ENCODE results near the gene LCLAT1.

Gene LCLAT1

DNA sequence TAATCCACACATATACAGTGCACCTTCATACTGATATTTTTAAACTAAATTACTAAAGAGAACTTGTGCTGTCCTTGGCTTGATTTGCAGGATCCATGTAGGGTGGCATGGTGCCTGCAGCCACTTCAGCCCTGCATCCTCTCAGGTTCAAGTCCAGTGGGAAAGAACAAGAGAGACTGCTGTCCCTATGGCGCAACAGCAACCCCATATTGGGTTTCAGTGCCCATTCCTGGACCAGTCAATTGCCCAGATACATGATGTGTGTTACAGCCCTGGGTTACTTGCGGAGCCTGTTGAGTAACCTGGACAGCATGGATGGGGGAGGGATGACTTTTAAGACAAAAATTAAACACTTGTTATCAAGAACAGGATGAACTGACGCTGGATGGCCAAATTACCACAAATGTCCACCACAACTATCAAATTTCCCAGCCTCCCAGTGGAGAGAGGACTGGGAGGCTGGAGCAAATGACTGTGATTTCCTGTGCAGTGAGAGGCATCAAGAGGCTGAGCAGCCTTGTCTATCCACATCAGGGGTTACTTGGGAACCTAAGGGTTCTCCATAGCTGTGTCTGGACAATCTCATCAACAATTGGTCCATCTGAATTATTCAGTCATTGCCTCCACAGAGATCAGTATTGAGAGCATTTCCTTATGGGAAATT, 198.2 kb downstream of the LCLAT1 start:
- H3K4me3 ChIP-seq (ENCODE audit: low read length) = no peak overlapping the region
- TF ChIP-seq ZNF274 (IDR thresholded peaks at IDR 0.05; ENCODE audit: low read depth, low read length) = no peak

DNA sequence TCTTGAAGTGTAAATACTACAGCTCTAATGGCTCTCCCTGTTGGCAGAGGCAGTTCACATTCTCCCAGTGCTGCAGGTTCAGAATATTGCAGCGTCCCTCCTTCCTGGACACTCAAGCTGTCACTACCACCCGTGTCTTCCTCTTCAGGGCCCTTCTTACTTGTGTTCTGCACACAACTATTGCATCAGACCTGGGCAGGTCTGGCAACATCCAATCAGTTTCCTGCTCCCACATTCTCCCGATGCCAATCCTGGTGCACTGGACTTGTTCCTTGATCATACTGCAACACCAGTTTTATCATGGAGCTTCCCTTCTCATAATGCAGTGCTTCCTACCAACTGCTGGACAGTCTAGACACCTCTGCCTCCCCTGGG, 198.7 kb downstream of the LCLAT1 start:
- TF ChIP-seq ZNF274 (IDR thresholded peaks at IDR 0.05; ENCODE audit: low read depth, low read length) = no peak

DNA sequence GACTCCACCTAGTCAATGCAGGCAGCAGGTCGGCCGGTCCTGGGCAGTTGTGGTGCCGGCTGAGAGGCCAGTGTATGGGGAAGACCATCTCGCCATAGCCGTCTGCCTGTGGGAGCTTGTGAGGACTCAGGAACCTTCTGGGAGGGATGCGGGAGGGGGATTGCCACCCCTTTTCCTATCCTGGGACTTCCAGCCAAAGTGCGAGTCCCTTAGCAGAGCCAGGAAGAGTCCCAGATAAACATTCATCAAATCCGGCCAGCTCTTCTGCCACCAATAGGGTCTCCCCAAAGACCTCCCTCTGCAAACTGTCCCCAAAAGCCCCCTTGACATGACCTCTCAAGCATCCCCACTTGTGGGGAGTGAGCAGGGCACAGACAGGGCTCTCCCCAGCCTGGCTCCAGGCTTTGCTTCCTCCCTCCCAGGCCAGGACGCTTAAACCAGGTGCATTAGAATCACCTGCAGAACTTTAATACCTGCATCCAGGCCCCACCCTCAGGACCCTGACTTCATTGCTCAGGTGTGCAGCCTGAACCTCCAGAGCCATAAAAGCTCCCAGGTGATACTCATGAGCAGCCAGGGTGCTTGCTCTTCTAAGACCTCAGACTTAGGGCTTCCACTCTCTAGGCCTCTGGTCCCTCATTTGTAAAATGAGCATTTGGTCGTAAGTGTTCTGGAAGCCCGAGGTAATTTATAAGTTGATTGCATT, 200.9 kb downstream of the LCLAT1 start:
- TF ChIP-seq ZNF274 (IDR thresholded peaks at IDR 0.05; ENCODE audit: low read depth, low read length) = no peak
- no peak overlapping the region for H3K4me3 ChIP-seq (ENCODE audit: low read length)

More for the DNA sequence above, 198.7 kb downstream of the LCLAT1 start:
- H3K4me3 ChIP-seq (ENCODE audit: low read length) = no peak overlapping the region

DNA sequence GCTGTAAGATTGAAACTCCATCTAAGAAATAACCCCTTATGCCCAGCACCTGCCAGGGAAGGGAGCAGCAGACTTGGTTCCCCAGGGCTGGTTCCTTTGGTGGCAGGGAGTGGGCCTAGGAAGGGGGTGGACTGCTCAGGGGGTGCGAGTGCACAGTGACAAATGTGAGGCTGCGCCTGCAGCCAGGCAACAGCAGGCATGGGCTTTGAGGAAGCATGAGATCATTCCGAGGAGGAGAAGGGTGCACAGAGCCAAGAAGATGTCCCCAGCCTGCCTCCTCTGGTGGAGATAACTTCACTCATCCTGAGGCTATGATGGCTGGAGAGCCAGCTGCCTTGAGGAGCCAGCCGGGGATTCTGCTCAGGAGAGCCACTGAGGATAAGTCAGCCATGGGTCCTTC, 202.2 kb downstream of the LCLAT1 start:
- no peak for TF ChIP-seq ZNF274 (IDR thresholded peaks at IDR 0.05; ENCODE audit: low read depth, low read length)

DNA sequence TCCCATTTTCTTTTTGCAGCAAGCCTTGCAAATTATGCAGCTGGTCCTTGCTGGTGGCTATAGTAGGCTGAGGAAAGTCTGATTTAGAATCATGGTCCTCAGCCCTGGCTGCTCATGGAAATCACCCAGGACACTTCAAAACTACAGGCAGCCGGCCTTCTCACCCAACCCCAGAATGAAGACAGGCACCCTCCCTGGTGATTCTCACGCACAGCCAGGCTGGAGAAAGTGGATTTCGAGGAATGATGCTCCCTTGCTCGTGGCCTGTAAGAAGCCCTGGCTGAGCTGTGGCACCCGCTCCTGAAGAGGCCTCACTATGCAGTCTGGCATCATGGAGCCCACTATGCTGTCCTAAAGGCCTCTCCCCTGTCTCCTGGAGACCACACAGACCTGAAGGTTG, 202.8 kb downstream of the LCLAT1 start:
- H3K4me3 ChIP-seq (ENCODE audit: low read length) = no peak overlapping the region
- TF ChIP-seq ZNF274 (IDR thresholded peaks at IDR 0.05; ENCODE audit: low read depth, low read length) = no peak

More for the DNA sequence above, 202.2 kb downstream of the LCLAT1 start:
- H3K4me3 ChIP-seq (ENCODE audit: low read length) = no peak overlapping the region

DNA sequence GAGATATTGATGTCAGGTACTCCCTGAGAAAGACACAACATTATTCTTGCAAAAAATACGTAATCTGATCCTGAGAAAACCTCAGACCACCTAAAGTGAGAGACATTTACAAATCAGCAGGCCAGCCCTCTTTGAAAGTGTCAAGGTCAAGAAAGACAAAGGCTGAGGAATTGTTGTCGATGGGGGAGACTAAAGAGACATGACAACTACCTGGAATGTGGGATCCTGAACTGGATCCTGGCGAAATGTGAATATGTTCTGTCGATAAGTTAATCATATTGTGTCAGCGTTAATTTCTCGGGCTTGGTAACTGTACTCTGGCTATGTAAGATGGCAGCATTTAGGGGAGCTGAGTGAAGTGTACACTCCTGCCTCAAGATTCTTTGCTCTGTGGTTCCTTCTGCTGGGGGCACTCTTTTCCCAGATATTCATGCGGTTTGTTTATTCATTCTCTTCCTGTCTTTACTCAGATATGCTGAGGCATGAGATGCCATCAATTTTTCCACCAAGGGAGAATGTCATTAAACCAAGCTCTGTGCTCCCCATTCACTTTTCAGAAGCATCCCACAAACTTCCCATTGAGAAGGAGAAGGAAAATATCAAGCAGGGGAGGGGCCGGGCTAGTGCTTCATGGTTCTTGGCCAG, 205.3 kb downstream of the LCLAT1 start:
- no peak overlapping the region for H3K4me3 ChIP-seq (ENCODE audit: low read length)
- TF ChIP-seq ZNF274 (IDR thresholded peaks at IDR 0.05; ENCODE audit: low read depth, low read length) = no peak

DNA sequence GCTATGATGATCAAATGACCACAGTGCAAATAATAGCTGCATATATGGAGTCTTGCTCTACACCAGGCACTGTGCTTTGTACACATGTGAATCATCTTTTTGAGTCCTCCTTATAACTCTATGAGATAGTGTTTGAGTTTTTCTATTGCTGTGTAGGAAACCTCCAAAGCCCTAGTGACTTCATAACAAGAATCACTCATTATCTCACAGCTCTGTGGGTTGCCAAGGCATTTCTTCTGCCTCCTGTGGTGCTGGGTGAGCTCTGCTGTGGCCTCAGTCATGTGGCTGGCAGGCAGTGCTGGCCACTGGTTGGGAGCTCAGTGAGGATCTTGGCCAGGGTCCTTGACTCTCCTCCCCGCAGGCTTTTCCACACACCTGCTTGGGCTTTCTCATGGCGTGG, 206.8 kb downstream of the LCLAT1 start:
- TF ChIP-seq ZNF274 (IDR thresholded peaks at IDR 0.05; ENCODE audit: low read depth, low read length) = no peak
- H3K4me3 ChIP-seq (ENCODE audit: low read length) = no peak overlapping the region

DNA sequence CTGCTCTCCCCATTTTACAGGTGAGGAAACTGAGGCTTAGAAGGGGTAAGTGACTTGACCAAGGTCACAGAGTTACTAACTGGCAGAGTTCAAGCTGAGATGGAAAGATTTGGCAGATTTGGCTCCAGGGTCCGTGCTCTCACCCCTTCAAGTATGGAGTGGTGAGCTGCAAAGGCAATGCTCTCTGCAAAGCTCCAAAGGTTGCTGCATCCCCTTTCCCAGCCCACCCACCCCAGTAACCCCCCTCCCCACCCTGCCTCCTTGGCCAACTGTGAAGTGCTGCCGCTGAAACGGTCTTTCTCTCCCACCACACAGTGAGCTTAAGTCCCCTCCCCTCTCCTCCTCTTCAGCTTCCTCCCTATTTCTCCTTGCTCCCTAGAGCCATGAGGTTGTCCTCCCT, 207.4 kb downstream of the LCLAT1 start:
- H3K4me3 ChIP-seq (ENCODE audit: low read length) = no peak overlapping the region
- no peak for TF ChIP-seq ZNF274 (IDR thresholded peaks at IDR 0.05; ENCODE audit: low read depth, low read length)

DNA sequence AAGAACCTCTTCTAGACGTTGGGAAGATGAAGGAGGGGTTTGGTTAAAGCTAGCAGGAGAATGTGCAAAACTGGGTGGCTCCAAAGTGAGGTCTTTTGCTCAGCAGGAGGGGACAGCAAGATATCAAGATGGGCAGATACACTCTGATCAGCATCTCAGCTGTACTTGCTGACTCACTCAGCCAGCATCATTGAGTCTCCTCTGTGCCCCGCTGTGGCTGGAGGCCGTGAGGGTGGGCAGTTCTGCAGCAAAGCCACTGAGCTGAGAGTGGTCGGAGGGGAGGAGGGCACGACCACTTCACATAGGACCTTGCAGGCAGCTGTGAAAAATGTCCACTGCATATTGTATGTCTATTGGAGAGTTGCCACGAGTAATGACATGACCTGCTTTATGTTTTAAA, 208.2 kb downstream of the LCLAT1 start:
- TF ChIP-seq ZNF274 (IDR thresholded peaks at IDR 0.05; ENCODE audit: low read depth, low read length) = no peak
- H3K4me3 ChIP-seq (ENCODE audit: low read length) = no peak overlapping the region

DNA sequence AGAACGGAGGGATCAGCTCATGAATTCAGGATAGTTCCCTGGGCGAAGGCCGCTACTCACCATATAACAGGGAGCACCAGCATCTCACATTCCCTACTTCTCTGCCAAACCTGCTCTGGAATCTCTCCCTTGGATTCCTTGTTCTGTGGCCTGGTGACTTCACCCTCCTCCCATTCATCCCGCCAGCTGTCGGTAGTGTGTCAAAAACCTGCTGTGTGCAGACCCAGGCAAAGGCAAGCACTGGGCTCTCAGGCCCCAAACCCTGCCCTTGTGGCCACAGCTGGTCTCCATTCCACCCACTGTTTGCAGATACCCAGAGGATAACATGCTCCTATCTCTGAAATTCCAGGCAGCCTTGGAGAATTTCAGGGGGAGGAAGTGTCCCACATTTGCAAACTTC, 208.6 kb downstream of the LCLAT1 start:
- no peak for TF ChIP-seq ZNF274 (IDR thresholded peaks at IDR 0.05; ENCODE audit: low read depth, low read length)
- H3K4me3 ChIP-seq (ENCODE audit: low read length) = no peak overlapping the region

DNA sequence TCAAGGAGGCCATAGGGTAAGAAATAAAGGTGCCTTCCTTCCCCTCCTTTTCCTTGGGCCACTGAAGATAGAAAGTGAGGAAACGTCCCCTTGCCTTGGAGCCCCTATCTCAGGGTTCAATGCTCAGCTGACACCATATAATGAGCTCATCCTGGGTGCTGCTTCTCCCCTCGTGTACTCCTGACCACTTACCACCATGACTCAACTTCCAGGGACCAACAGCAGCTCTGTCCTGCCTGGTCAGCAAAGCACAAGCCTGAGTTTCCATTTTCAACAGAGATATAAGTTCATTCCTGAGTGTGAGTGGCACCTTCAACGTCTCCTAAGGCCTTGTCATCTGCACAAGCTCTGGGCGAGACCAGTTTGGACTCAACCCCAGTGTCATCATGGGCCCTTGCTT, 209.0 kb downstream of the LCLAT1 start:
- no peak for TF ChIP-seq ZNF274 (IDR thresholded peaks at IDR 0.05; ENCODE audit: low read depth, low read length)
- H3K4me3 ChIP-seq (ENCODE audit: low read length) = no peak overlapping the region

DNA sequence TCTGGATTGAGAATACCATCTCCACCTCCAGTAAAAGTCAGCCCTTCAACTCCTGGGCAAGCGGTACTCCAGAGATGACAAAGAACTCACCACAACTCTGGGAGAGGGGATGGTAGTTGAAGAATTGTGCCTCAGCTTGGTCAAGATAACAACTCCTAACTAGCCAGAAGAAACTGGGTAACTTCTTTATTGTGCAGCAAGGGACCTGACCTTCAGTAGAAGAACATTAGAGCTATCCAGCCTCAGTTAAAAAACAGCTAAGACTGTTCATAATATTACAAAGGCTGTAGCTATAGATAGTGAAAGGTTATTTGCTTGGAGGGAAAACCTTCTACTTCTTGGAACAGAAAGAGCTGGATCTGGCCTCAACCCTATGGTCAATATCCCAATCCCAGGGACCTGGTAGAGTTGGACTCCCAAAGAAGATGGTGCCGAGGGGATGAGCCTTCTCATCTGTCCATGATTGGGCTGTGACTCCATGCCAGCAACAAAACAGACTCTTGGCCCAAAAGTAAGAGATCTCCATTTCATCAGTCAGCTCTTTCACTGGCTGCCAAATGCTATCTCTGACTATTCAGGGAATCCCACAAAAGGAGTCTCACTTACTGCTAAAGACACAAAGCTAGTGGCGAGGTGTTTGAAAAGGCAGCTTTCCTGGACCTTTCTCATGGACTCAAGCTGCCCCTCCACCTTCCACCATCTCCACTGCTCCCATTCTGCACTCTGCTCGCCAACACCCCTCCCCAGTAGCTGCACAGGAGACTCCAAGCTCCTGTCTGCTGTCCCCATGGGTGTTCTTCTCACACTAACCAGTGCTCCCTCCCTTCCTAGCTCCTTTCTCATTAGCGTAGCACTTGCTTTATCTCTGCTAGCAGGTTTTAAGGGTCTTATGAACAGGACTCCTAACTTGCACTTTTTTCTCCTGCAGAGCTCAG, 214.4 kb downstream of the LCLAT1 start:
- H3K4me3 ChIP-seq (ENCODE audit: low read length) = no peak overlapping the region
- no peak for TF ChIP-seq ZNF274 (IDR thresholded peaks at IDR 0.05; ENCODE audit: low read depth, low read length)

DNA sequence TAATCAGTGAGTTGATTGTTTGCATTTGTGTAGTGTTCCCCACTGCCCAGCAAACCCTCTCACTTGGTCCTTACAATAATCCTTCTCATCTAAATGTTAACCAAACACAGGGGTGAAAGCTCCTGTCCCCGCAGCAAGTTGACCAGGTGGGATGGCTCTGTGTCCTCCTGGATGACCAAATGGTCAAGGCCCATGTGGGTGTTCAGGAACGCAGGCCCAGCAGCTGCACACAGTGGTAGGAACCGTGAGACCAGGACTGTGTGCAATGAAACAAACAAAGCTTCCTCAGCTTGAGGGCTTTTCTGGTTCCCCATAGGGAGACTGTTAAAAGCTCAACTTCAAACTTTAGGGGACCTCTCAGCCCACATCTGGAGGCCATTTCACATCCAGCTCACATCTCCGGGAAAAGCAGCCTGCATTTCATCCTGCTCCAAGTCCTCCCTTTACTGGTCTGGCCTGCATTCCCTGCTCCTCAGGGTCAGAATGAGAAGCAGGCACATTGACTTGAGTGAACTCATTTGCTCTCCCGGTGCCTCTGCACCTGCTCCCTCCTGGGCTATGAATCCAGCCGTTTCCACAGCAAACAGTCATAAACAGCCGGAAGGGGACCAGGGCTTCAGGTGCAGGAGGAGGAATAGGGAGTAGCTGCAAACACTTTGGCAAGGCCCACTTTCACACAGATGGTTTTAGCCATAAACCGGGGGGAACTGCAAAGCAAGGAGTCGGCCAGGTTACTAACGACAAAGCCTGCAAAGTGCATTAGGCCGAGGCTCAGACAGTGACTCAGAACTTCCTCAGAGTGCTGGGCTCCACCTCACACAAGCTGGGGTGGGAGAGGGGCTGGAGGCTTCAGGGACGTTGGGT, 215.5 kb downstream of the LCLAT1 start:
- H3K4me3 ChIP-seq (ENCODE audit: low read length) = no peak overlapping the region
- no peak for TF ChIP-seq ZNF274 (IDR thresholded peaks at IDR 0.05; ENCODE audit: low read depth, low read length)

Data from GM08714 (cell line).